ENCODE results near the gene NPS. TPM values are rescaled to one million over a fixed set of nuclear protein-coding genes. Genes with fewer than 3 reads are reported as not detected.

Gene NPS
- total RNA-seq, 2 donors from 2014 or later = not detected

DNA sequence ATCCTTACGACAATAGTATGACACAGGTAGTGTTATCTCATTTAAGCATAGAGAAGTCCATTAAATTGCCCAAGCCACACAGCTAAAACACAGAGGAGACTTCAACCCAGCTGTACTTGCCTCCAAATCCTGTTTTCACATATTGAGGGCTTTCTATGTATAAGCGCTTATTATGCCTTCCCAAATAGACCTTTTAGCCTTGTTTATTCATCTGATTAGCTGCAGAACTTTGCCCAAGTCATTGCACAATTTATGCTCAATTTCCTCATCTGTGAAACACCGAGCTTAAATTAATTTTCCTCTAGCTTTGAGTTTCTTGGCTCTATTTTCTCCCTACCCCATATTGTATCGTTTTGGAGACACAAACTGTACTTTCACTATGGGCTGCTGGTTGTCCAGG is 15.5 kb downstream of the NPS start:
- Histone ChIP-seq H3K27me3 (no peaks in the 10 kb centered on the region), H3K36me3 (no peaks in the 10 kb centered on the region), H3K4me1 (no peaks in the 10 kb centered on the region), H3K27ac (no peak overlapping the region), H3K9me3 (no peaks in the 10 kb centered on the region), H3K4me3 (no peak overlapping the region), H3K9ac (ENCODE audit: low read depth in 2 of 2, low read length in 2 of 2) (no peak overlapping the region)
- DNase-seq = no peak
- TF ChIP-seq, protein P1, sequence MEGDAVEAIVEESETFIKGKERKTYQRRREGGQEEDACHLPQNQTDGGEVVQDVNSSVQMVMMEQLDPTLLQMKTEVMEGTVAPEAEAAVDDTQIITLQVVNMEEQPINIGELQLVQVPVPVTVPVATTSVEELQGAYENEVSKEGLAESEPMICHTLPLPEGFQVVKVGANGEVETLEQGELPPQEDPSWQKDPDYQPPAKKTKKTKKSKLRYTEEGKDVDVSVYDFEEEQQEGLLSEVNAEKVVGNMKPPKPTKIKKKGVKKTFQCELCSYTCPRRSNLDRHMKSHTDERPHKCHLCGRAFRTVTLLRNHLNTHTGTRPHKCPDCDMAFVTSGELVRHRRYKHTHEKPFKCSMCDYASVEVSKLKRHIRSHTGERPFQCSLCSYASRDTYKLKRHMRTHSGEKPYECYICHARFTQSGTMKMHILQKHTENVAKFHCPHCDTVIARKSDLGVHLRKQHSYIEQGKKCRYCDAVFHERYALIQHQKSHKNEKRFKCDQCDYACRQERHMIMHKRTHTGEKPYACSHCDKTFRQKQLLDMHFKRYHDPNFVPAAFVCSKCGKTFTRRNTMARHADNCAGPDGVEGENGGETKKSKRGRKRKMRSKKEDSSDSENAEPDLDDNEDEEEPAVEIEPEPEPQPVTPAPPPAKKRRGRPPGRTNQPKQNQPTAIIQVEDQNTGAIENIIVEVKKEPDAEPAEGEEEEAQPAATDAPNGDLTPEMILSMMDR (IDR thresholded peaks at IDR 0.05) = no peak
- intact Hi-C loops (cut with DNase I) = loop anchor here (5.0 kb wide), 1 partner anchor 288 kb away; no protein-coding TSS in a partner anchor

DNA sequence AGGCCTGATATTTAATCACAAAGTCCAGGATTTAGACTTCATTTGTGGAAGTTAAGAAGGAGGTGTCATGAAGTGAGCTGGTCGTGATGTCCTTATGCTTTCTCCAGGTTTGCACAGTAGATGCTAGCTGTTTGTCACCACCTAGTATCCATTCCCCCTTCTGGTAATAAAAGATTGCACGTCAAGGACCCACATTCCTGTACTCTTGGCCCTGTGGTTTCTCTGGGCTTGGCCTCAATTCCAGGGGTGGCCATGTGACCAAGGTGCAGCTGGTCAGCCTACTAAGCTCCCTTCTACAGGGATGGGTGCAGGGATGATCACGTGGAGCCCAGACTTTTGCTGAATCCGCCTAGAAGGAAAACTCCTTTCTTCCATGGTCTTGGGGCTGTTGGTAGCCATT is 16.5 kb downstream of the NPS start:
- Histone ChIP-seq H3K9me3 (no peaks in the 10 kb centered on the region), H3K9ac (ENCODE audit: low read depth in 2 of 2, low read length in 2 of 2) (no peak overlapping the region), H3K36me3 (no peaks in the 10 kb centered on the region), H3K4me1 (no peaks in the 10 kb centered on the region), H3K27me3 (no peaks in the 10 kb centered on the region), H3K4me3 (no peak overlapping the region), H3K27ac (no peak overlapping the region)
- intact Hi-C loops (cut with DNase I) = no loop called here
- TF ChIP-seq, protein P1 (IDR thresholded peaks at IDR 0.05) = no peak
- no peak for DNase-seq

DNA sequence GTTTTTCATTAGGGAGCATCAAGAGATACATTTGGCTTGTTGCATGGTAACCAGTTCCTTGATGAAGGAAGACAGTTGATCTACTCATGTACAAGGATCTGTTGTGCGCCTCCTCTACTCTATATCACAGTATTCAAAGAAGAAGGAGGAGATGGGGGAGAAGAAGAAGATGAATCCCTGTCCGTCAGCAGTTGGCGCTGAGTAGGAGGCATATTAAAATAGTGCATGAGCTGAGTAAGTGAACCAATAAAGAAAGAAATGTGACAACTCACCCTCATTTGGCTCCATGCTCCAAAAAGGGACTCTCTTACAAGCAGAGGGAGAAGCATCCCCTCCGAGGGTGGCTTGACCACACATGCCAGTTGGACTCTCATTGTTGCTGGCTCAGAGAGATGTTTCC is 20.1 kb downstream of the NPS start:
- intact Hi-C loops (cut with DNase I) = no loop called here

DNA sequence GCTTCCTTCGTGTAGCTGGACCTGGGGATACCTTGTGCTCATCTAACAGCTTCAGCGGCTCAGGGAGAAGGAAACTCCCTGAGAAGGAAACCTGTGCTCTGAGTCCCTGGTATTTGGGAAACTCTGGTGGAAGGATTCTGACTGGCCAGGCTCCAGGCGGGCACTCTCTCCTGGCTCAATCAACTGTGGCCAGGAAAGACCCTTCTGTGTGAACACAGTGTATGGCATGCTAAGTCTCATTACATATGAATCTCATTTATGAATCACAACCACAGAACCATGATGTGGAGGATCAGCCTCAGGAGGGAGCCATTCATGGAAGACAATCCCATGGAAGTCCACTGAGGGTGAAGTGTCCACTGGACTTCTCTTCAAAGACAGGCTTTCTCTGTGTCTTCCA is 20.9 kb downstream of the NPS start:
- no peaks in the 10 kb centered on the region for H3K9me3 ChIP-seq
- H3K4me3 ChIP-seq = no peak overlapping the region

More for the DNA sequence above, 20.1 kb downstream of the NPS start:
- Histone ChIP-seq H3K27ac (no peak overlapping the region), H3K4me3 (no peak overlapping the region), H3K4me1 (no peaks in the 10 kb centered on the region), H3K9me3 (no peaks in the 10 kb centered on the region), H3K27me3 (no peaks in the 10 kb centered on the region), H3K36me3 (no peaks in the 10 kb centered on the region), H3K9ac (ENCODE audit: low read depth in 2 of 2, low read length in 2 of 2) (no peak overlapping the region)
- TF ChIP-seq, protein P1 (IDR thresholded peaks at IDR 0.05) = no peak
- DNase-seq = no peak

DNA sequence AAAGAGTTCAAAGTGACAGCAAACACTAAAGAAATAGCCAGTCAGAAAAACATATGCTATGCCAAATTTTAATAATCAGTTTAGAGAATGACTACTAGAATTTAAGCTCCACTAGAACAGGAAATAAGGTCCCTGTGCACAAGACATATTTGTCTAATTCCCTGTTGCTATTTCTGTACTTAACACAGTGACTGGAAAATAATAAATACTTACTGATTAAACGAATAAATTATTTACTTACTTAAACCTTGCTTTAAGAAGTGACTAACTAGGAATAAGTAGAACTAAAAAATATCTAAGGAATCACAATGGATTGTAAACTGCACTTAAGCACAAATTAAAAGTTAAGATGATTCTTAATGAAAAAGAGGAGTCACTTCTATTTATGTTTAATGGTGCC is 22.3 kb downstream of the NPS start:
- Histone ChIP-seq H3K4me3 (no peak overlapping the region), H3K36me3 (no peaks in the 10 kb centered on the region), H3K9me3 (no peaks in the 10 kb centered on the region), H3K27me3 (no peaks in the 10 kb centered on the region), H3K9ac (ENCODE audit: low read depth in 2 of 2, low read length in 2 of 2) (no peak overlapping the region), H3K4me1 (no peaks in the 10 kb centered on the region), H3K27ac (no peak overlapping the region)
- TF ChIP-seq, protein P1 (IDR thresholded peaks at IDR 0.05) = no peak
- DNase-seq = no peak
- intact Hi-C loops (cut with DNase I) = no loop called here

More for the DNA sequence above, 20.9 kb downstream of the NPS start:
- Histone ChIP-seq H3K27me3 (no peaks in the 10 kb centered on the region), H3K9ac (ENCODE audit: low read depth in 2 of 2, low read length in 2 of 2) (no peak overlapping the region), H3K4me1 (no peaks in the 10 kb centered on the region), H3K36me3 (no peaks in the 10 kb centered on the region), H3K27ac (no peak overlapping the region)
- TF ChIP-seq, protein P1 (IDR thresholded peaks at IDR 0.05) = no peak
- no peak for DNase-seq
- intact Hi-C loops (cut with DNase I) = no loop called here

DNA sequence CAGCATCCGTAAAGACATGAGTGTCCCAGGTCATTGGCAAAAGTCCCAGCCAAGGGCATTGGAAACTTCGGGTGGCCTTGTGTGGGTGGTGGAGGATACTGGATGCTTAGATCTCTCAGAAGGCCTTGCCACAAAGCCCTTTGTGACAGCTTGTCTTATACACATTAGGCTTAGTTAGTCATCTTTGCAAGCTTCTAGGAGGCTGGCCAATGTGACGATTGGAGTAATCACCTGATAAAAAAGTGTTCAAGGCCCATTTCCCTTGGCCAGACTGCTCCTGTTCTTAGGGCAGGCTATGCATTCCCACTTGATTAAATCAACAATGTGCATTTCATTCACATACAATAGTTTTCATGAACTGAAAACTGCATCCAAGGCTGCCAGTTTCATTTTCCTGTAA is 26.9 kb downstream of the NPS start:
- H3K4me1 ChIP-seq = no peaks in the 10 kb centered on the region
- no peak overlapping the region for H3K27ac ChIP-seq
- TF ChIP-seq, protein P1 (IDR thresholded peaks at IDR 0.05) = no peak
- no peak overlapping the region for H3K4me3 ChIP-seq
- H3K9me3 ChIP-seq = no peaks in the 10 kb centered on the region
- no peaks in the 10 kb centered on the region for H3K36me3 ChIP-seq
- H3K27me3 ChIP-seq = no peaks in the 10 kb centered on the region
- H3K9ac ChIP-seq (ENCODE audit: low read depth in 2 of 2, low read length in 2 of 2) = no peak overlapping the region
- intact Hi-C loops (cut with DNase I) = no loop called here
- no peak for DNase-seq

Data from colonic mucosa (tissue), 4 donors.